ENCODE results near the gene RBM28. TPM values are rescaled to one million over a fixed set of nuclear protein-coding genes. Genes with fewer than 3 reads are reported as not detected.

The RBM28 gene
- total RNA-seq, 1 donor from 2014 or later, result 31.7 TPM

- ATAC-seq (peak; percentile 7), DNase-seq (ENCODE audit: missing footprints) (no peak)
- intact Hi-C loops (cut with DNase I), result no loop called here
These were observed 72.2 kb downstream of the RBM28 start for GRCh38 chr7:128271471-128271941.

- DNase-seq (ENCODE audit: missing footprints) (no peak), ATAC-seq (no peak)
- intact Hi-C loops (cut with DNase I), result no loop called here
These were observed 72.9 kb downstream of the RBM28 start for GRCh38 chr7:128270826-128271272.

- no peak for ATAC-seq
- intact Hi-C loops (cut with DNase I), result no loop called here
- DNase-seq (ENCODE audit: missing footprints), result no peak
These were observed 75.5 kb downstream of the RBM28 start for GRCh38 chr7:128268233-128268632.

- DNase-seq (ENCODE audit: missing footprints), result no peak
- peak; percentile 42 for ATAC-seq
- intact Hi-C loops (cut with DNase I), result no loop called here
These were observed 76.1 kb downstream of the RBM28 start for GRCh38 chr7:128267595-128267924.

DNA sequence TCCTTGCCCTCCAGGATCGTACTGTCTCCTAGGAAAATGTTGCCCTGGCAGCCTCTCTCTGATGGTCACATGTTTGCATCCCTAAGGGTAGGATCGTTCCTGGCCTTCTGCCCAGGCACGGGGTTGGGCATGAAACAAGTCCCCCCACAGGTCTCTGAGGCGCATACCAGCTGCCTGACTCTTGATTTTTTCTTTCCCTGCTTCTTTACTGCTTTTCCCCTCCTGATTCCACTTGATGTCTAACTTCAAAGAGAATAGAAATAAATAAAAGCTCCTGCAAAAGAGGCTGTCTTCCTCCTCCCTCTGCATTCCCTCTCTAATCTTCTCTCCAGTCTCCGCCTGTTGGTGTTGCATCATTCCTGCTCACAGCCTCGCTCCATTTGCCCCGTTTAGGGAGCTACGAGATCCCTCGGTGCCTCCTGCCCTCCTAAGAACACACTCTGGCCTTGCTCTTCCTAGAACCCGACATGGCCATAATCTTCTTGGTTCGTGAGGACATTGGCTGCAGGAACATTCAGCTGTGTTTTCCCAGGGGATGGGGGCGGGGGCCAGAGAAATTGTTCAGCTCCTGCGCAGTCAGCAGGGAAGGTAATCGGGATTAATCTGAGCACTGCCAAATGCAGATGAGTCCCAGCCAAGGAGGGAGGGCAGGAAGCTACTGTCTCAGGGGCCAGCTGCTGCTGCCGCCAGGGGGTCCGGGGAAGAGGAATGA, 76.7 kb downstream of the RBM28 start:
- intact Hi-C loops (cut with DNase I), result no loop called here
- DNase-seq (ENCODE audit: missing footprints), result peak; percentile 77
- peak; percentile 80 for ATAC-seq

GRCh38 chr7:128266529-128266882, 77.2 kb downstream of the RBM28 start:
- intact Hi-C loops (cut with DNase I), result no loop called here
- no peak for DNase-seq (ENCODE audit: missing footprints)
- no peak for ATAC-seq

DNA sequence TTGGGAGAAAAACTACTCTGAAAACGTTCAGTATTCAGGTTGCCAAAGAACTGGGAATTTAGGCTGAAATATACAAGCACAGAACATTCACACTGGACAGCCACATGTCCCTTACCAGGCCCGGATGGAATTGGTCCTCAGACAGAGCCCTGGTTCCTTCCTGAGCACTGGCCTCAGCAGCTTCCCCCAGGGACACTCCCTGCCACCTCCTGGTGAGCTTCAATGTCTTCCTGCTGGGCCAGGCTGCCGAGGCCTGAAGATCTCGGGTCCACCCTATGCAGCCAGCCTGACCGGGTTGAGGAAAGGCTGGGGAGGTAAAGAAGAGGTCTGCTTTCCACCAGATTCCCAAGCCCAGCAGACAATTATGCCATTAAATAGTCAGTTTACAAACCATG, 77.8 kb downstream of the RBM28 start:
- intact Hi-C loops (cut with DNase I), result no loop called here
- no peak for ATAC-seq

DNA sequence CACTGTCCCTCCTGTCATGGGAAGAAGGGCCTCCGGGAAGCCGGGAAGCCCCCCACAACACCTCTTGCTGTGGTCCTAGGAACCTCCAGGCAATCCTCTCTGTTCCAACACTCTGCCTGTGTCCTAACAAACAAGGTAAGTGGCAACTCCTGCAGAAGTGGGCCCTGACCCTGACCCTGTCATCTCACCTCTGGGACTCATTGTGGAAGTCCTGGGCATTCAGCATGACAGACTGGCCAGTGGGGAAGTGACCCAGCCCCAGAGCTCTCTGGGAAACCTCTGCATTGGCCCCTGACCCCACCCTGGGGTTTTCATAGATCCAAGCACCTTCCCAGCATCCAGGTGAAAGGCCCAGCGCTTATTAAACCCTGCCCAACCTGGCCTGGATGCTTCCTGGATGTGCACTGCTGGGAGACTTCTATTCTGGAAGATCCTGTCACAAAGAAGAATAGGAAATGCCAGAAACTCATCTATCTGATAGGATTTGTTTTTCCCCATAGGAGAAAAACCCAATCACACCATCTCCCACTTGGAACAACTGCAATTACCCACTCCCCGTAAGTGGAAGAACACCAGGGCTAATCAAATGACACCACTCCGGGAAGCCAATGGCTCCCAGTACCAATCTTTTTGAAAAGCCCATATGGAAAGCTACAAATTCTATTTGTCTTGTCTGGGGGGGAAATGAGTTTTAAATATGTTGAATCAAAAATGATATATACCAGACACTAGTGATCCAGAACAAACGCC, 78.4 kb downstream of the RBM28 start:
- ATAC-seq, result no peak
- intact Hi-C loops (cut with DNase I), result no loop called here
- no peak for DNase-seq (ENCODE audit: missing footprints)

More for the DNA sequence above, 77.8 kb downstream of the RBM28 start:
- no peak for DNase-seq (ENCODE audit: missing footprints)

DNA sequence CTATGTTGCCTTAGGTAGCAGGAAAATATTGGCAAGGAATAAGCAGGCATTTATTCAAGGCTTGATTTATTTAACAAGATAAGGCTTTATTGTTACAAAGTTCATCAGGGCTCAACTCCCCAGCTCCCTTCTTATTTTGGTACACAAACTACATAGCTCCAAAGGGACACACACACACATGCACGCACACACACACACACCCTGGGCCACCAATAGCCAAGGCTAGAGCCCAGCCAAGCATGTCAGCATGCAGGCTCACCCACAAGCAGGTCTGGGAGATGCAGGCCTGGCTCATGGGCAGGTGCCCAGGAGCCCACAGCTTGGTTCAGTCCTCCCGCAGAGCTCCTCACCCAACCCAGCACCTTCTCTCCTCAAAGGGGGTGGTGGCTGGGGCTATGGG, 79.2 kb downstream of the RBM28 start:
- no peak for ATAC-seq
- intact Hi-C loops (cut with DNase I), result no loop called here
- DNase-seq (ENCODE audit: missing footprints), result no peak

- intact Hi-C loops (cut with DNase I), result no loop called here
- ATAC-seq (no peak), DNase-seq (ENCODE audit: missing footprints) (no peak)
These were observed 80.3 kb downstream of the RBM28 start for GRCh38 chr7:128263420-128263819.

DNA sequence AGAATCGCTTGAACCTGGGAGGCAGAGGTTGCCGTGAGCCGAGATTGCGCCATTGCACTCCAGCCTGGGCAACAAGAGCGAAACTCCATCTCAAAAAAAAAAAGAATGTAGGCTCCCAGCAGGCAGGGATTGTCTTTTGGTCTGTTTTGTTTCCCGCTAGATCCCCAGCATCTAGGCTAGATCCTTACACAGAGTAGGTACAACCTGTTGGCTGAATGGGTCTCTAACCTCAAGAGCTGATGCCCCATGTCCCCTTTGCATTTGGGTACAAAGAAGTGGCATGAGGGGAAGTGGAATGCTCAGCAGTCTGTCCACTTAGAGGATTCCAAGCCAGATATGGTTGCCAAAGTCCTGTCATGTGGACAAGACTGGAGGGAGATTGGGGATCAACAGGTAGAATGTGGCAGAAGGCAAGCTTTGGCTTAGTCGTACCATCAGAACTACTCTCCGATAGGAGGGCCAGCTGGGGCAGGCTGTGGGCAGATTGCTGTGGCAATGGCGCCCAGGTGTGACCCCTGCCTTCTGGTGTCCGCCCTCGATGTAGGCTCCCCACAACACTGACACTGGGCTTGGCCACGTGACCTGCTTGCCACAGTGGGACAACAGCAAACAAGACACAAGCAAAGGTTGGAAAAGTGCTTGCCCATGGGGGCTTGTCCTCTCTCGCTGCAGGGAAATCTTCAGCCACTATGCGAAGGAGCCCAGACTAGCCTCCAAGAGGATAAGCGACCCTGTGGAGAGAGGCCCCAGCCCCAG, 81.3 kb downstream of the RBM28 start:
- no peak for DNase-seq (ENCODE audit: missing footprints)
- ATAC-seq, result no peak
- intact Hi-C loops (cut with DNase I), result no loop called here

- ATAC-seq (no peak), DNase-seq (ENCODE audit: missing footprints) (no peak)
- intact Hi-C loops (cut with DNase I), result no loop called here
These were observed 83.5 kb downstream of the RBM28 start for GRCh38 chr7:128260069-128260795.

DNA sequence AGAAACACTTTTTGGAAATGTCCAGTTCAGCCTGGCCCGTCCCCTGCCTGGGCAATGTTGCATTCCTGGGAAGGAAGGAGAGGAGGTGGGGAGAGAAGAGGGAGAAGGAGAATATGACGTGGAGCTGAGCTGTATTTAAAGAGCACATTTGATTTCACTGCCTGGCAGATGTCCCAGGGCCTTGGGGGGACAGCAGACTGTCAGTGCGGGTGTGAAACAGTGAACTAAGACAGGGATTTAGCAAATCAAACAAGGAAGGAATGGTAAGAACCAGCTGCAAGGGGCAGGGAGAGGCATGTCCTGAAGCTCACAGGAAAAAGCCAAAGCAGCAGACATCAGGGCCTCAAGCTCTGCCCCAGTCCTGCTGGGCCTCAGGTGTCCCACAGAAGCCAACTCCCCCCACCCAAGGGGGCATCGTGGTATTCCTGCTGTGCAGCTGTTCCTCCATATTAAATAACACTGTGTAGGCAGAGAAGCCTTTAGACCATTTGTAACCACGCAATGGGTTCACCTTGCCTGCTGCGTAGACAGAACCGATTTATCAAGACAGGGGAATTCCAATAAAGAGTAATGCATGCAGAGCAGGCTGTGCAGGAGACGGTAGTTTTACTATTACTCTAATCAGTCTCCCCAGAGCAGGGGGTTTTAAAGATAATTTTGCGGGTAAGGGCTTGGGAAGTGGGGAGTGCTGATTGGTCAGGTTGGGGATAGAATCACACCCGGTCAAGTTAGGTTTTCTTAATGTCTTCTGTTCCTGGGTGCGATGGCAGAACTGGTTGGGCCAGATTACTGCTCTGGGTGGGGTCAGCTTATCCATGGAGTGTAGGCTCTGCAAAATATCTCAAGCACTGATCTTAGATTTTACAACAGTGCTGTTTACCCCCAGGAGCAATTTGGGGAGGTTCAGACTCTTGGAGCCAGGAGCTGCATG, 84.3 kb downstream of the RBM28 start:
- intact Hi-C loops (cut with DNase I), result no loop called here
- DNase-seq (ENCODE audit: missing footprints), result no peak
- ATAC-seq, result no peak

DNA sequence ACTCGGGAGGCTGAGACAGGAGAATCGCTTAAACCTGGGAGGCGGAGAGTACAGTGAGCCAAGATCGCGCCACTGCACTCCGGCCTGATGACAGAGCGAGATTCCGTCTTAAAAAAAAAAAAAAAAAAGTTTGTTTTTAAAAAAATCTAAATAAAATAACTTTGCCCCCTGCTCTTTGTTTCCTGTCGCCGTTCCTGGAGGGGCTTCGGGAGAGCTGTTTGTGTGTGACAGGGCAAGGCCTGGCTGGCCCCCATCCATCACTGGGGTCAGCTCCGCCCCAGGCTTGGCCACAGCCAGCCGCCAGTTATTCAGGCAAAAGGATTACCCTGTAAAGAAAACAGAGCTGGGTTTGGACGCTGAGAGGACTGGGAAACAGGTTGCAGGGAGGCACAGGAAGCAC, 86.2 kb downstream of the RBM28 start:
- intact Hi-C loops (cut with DNase I), result no loop called here
- ATAC-seq (no peak), DNase-seq (ENCODE audit: missing footprints) (no peak)

DNA sequence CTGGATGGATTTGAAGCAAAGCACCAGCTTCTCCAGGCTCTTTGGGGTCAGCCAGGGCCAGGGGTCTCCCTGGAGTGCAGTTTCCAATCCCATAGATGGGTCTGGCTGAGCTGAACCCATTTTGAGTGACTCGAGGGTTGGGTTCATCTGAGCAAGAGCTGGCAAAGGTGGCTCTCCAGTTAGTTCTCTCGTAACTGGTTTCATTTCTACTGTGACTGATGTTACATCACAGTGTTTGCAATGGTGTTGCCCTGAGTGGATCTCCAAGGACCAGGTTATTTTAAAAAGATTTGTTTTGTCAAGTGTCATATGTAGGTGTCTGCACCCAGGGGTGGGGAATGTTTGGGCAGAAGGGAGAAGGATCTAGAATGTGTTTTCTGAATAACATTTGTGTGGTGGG, 88.4 kb downstream of the RBM28 start:
- DNase-seq (ENCODE audit: missing footprints) (no peak), ATAC-seq (no peak)
- intact Hi-C loops (cut with DNase I), result no loop called here

DNA sequence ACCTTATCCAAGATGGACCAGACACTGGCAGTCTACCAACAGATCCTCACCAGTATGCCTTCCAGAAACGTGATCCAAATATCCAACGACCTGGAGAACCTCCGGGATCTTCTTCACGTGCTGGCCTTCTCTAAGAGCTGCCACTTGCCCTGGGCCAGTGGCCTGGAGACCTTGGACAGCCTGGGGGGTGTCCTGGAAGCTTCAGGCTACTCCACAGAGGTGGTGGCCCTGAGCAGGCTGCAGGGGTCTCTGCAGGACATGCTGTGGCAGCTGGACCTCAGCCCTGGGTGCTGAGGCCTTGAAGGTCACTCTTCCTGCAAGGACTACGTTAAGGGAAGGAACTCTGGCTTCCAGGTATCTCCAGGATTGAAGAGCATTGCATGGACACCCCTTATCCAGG, 89.2 kb downstream of the RBM28 start:
- intact Hi-C loops (cut with DNase I), result no loop called here
- ATAC-seq (no peak), DNase-seq (ENCODE audit: missing footprints) (no peak)

DNA sequence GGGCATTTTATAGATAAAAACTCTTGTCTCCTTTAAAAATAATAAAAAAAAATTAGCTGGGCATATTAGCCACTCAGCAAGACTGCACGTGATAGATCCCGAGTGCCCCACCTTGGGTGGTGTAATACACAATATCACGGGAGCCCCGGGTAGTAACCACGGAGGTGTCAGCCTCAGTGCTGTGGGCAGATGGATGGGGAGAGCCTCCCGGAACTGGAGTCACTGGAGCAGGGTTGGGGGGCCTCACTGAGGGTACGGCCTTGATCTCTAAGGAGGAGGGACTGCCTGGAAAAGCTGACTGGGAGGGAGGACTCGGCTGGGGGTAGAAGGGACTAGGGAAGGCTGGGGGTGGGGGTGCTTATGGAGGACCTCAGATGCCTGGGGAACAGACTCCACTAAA, 90.0 kb downstream of the RBM28 start:
- DNase-seq (ENCODE audit: missing footprints), result no peak
- no peak for ATAC-seq
- intact Hi-C loops (cut with DNase I), result no loop called here

GRCh38 chr7:128251337-128251736, 92.4 kb downstream of the RBM28 start:
- intact Hi-C loops (cut with DNase I), result no loop called here
- no peak for DNase-seq (ENCODE audit: missing footprints)

More at GRCh38 chr7:128251337-128251736, 92.4 kb downstream of the RBM28 start:
- ATAC-seq, result no peak
